Right lobe of liver (tissue), 4 donors: ENCODE data around the gene SMAD7.

ENCODE experiments used
- CTCF ChIP-seq, 4 donors: fragments of 200-600 bp in 3 of 4; fragments of 450-650 bp in 1 of 4; IDR thresholded peaks; one replicate each; pipeline versions ENCODE4 v1.5.1 to v1.8.0; 2016 to 2022; ENCODE audit warnings: antibody characterized with exemption in 4 of 4, mild to moderate bottlenecking in 2 of 4
- POLR2A ChIP-seq: fragments of 450-650 bp; IDR thresholded peaks from one replicate; pipeline ENCODE4 v1.6.1; 2017; ENCODE audit warnings: antibody characterized with exemption, mild to moderate bottlenecking
- donor health status: DM: no; HTN: no; CAD: no.
- donor health status: DM: no; HTN: no; CAD: no.
- donor health status: DM: no; HTN: yes; CAD: no.

DNA sequence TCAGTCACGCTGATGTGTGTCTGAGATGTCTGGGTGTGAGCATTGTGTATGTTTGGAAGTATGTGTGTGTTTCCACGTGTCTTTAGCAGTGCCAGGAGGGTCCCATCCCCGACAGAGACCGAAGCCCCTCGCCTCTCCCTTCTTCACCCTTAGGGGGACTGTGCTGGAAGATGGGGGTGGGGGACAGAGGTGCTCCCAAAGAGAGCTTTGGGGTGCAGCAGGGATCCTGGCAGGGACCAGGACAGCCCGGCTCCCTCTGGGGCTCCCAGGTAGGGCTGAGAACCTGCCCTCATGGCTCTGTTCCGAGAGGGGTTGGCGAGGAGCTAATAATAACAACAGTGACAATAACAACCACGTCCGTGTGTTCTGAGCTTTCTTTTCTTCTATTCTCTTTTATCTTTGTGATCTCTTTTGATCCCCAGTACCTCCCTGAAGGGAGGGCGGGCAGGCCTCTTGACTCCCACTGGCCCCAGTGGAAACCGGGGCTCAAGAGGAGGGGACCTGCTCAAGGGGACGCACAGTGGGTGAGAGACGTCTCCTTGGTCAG is 57.6 kb downstream of the SMAD7 start:
- TF ChIP-seq POLR2A (no peak), CTCF (IDR thresholded peaks at IDR 0.05) (no peak)
